ENCODE measurements around the gene NAALAD2.
"Not testable (repeated sequence)": the region's sequence is repeated elsewhere in the genome, so short reads cannot be mapped to it uniquely, and the experiment has no call there.

The NAALAD2 gene

DNA sequence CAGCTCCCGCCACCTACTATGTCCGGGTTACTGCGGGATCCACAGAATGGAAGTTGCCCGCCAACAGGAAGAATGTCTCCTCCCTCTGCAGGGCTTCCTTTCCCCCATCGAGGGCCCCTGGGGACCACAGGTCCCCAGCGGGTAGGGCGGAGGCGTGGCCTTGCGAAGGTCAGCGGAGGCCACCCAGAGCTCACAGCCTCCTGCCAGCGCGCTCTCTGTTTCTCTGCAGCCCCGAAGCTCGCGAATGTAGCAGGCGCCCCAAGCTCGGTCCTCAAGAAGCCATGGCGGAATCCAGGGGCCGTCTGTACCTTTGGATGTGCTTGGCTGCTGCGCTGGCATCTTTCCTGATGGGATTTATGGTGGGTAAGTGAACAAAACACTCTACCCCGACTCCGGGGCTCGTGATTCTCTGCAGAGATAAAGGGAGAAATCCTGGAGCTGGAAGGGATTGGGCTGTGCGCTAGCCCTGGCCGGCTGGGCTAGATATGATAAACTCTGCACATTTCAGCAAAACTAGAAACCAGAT, at the start of gene NAALAD2:
TSS of gene NAALAD2 (plus strand) at position 186 of the 526 bp plus-strand sequence. CDS start at position 282, 96 bp downstream.
- no peak for DNase-seq

DNA sequence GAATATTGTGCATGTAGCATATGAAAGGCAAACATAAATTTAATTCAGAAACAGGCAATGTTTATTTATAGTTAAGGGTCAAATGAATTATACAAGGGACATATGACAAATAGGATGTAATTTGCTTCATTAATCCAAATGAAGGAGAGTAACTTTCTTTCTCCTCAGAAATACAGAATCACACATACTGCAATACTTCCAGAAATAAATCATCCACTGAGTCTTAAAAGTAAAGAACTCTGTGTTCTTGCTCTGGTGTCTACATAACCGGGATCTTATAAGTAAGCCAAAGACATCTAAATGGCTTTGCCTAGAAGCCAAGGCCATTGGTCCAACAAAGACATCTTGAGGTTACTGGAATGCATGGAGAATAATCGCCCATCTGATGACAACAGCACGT, 48.8 kb upstream of the NAALAD2 start, which contains the start of gene UBTFL1:
TSS of gene UBTFL1 (plus strand) at position 301 of the 400 bp plus-strand sequence. CDS start at position 301, 0 bp downstream.
- not testable (repeated sequence) for DNase-seq

GRCh38 chr11:90088731-90089130, 45.7 kb upstream of the NAALAD2 start:
- not testable (repeated sequence) for DNase-seq

DNA sequence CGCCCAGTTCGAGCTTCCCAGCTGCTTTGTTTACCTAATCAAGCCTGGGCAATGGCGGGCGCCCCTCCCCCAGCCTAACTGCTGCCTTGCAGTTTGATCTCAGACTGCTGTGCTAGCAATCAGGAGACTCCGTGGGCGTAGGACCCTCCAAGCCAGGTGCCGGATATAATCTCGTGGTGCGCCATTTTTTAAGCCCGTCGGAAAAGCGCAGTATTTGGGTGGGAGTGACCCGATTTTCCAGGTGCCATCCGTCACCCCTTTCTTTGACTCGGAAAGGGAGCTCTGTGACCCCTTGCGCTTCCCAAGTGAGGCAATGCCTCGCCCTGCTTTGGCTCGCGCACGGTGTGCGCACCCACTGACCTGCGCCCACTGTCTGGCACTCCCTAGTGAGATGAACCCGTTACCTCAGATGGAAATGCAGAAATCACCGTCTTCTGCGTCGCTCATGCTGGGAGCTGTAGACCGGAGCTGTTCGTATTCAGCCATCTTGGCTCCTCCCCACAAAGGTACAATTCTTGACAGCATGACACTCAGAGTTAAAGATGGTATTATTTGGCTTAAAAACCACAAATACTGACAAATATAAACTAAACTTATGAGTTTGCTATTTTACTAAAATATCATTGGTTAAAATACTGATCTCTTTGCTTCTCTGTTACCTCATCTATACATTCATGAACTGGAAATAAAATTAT, 39.1 kb upstream of the NAALAD2 start:
- not testable (repeated sequence) for DNase-seq

DNA sequence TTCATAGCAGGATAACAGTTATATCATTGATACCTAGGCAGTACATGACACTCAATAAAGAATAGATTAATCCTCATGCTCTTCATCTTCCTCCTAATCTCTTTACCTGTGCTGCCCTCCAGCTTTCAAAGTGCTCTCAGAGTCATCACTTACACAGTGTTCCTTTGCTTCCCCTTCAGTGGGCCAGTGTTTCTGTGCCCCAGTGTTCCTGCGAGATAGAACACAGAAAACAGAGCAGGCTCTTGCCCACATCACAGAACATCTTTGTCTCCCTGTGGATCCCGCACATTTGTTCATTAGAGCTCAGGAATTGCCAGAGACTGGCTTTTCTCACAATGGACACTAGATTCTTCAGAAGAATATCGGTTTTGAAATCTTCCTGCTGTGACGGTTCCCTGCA, 36.2 kb upstream of the NAALAD2 start:
- not testable (repeated sequence) for DNase-seq

- no peak for DNase-seq
Observed at GRCh38 chr11:90100431-90100830, 34.0 kb upstream of the NAALAD2 start.

GRCh38 chr11:90113541-90113940, 20.9 kb upstream of the NAALAD2 start:
- DNase-seq: no peak

GRCh38 chr11:90120191-90120590, 14.3 kb upstream of the NAALAD2 start:
- no peak for DNase-seq

- no peak for DNase-seq
Observed at GRCh38 chr11:90124371-90124770, 10.1 kb upstream of the NAALAD2 start.

- DNase-seq: no peak
Observed at GRCh38 chr11:90124946-90125345, 9.5 kb upstream of the NAALAD2 start.

DNA sequence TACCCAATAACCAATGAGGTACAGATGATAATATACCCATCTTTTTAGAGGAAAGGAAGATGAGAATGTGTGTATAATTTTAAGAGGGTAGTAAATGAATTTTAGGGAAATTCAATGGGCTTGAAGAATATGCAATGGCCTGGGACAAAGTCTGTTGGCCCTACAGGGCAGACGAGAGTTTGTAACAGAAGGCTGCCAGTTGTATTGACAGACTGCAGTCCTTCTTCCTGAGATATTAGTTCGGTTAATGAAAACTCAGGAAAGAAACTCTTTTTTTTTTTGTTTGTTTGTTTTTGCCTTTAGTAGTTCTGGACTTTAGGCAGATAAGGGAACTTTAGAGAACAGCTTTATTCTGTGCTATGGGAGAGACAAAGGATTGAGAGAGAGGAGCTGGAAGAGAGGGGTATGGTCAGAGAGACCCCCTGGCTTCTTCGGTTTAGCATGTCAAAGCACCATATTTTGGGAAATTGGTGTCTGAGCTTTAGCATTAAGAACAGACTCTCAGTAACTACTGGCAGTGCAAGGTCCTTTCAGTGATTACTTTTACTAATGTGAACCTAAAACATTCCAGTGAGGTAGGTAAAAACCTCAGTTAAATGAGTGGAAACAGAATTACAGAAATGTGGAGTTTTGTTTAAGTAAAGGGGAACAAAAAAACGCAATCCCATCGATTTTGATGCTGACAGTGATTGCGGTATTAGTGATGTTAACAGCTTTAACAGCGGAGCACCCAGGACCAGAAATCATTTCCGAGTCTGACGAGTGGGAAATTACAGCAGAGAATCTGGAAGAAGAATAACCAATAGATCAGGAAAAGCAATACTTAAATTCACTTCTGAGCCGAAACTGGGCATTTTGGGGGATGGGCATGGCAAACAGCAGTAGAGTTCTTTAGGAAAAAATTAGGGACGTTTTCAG, 644 bp upstream of the NAALAD2 start:
- no peak for DNase-seq

DNA sequence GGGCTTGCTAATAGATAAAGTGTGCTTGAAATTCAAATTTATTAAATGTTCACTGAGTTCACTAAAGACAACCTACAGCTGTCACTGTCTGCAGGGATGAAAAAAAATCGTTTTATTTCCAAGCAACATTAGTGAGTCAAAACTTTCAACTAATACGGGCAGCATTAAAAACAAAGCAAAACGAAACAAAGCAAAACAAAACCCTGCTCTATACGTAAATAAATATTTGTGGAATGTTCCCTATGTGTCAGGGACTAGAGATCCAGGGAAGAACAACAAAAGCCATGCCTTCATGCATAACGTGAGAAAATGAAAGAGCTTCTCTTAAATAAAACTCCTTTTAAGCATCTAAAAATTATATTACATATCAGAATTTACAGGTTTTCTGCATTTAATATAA, 553 bp downstream of the NAALAD2 start:
- no peak for DNase-seq

GRCh38 chr11:90148900-90149299, 14.4 kb downstream of the NAALAD2 start:
- DNase-seq: no peak

DNA sequence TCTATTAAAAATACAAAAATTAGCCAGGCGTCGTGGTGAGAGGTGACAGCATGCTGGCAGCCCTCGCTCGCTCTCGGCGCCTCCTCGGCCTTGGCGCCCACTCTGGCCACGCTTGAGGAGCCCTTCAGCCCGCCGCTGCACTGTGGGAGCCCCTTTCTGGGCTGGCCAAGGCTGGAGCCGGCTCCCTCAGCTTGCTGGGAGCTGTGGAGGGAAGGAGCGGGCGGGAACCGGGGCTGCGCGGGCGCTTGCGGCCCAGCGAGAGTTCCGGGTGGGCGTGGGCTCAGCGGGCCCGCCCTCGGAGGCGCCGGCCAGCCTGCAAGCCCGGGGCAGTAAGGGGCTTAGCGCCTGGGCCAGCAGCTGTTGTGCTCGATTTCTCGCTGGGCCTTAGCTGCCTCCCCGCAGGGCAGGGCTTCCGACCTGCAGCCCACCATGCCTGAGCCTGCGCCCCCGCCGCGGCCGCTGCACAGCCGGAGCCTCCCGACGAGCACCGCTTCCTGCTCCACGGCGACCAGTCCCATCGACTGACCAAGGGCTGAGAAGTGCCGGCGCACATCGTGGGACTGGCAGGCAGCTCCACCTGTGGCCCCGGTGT, 32.6 kb downstream of the NAALAD2 start:
- not testable (repeated sequence) for DNase-seq

- not testable (repeated sequence) for DNase-seq
Observed at GRCh38 chr11:90167704-90168103, 33.2 kb downstream of the NAALAD2 start.

DNA sequence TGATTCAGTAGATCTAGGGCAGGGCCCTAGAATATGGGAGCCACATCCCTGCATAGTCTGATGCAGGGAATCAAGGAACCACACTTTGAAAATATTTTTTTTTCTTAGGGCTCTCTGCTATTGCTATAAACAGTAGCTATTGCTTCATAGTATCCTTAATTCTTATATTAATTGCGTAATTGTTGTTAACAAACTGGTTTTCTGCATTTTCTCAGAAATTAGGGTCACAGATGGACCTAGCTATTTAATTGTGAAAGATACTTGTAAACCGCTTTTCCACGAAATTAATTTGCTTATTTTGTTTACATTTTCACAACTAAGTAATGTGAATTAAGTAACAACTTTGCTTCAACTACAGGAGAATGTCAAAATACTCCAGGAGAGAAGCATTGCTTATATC, 34.1 kb downstream of the NAALAD2 start:
- no peak for DNase-seq

GRCh38 chr11:90171359-90171758, 36.9 kb downstream of the NAALAD2 start:
- DNase-seq: no peak

GRCh38 chr11:90176069-90176468, 41.6 kb downstream of the NAALAD2 start:
- DNase-seq: no peak

DNA sequence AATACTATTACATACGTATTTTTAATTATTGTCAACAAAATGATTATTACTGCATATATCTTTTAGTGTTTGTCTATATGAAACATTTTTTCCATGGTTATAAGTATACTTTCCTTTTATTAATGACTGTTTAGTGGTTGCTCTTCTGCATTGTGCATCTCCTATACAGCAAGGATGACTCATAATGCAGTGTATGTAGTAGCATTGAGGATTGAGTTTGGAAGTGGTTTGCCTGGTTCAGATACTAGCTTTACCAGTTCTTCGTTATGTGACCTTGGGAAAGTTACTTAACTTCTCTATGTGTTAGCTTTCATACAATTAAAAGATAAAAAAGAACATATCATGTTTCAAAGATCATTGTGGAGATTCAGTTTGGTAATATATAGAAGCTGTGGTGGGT, 44.3 kb downstream of the NAALAD2 start:
- DNase-seq: no peak

DNA sequence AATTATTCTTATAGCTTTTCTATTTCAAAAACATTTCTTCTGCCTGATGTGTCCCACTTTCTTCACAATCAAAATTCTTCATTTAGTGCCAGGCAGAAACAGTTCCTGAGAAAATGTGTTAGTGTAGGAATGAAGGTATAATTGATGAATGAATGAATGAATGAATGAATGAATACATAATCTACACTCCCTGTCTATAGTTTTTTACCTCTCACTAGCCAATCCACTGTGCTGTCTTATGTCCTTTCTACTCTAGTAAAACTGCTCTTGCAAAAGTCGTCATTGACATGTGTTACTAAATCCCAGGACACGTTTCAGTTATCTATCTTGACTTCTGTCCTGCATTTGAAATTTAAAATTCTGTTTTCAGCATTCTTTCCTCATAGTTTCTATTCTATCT, 45.5 kb downstream of the NAALAD2 start:
- no peak for DNase-seq

DNA sequence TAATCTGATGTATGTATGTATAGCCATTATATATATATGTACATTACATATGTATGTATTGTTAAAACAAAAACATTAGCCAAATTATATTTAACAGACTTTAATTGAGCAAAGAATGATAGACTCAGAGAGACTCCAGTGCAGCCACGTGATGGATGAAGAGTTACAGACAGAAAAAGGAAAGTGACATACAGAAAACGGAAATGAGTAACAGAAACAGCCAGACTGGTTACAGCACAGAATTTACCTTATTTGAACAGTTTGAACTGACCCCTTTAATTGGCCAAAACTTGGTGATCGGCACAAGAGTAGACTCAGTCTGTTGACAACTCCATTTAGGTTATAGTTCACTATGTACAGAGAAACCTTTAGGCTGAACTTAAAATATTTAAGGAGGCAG, 53.4 kb downstream of the NAALAD2 start:
- DNase-seq: no peak

DNA sequence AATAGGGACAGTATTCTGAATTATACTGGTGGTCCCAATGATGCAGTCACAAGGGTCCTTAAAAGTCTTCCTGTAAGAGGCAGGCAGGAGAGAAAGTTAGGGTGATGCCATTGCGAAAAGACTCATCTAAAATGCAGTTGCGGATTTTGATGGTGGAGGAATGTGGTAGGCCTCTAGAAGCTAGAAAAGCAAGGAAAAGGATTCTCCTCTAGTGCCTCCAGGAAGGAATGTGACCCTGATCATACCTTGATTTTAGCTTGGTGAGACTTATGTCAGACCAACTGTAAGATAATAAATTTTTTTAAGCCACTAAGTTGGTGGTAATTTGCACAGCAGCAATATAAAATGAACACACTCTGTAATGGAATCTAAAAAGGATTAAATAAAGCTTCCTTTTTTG, 54.5 kb downstream of the NAALAD2 start:
- DNase-seq: no peak

DNA sequence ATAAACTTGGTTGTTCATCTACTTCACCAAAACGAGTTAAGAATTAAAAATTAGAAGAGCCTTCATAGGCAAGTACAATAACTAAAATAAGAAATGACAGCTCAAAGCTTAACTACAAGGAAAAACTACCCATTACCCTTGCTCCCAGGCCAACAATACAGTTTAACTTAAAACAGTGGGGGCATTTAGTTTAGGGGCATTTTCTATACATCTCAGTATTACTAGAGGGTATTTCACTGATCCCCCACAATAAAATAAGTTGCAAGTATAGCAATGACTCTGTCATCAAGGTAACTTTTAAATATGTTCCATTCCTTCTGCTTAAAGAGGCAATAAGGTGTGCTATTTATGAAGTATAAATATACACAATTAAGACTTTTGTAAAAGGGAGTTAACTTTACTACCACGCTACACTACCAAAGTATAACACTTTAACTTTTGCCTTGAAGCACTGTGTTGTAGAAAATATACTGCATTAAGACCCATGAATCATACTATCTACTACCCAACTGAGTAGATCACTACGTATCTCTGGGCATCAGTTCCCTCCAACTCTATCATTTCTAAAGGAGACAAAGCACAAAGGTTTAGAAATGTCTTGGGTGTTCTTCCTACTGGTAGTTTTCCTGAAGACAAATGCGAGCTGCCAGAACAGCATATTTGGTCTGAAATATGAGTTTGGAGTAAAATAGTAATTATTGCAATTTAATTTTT, 58.6 kb downstream of the NAALAD2 start:
- no peak for DNase-seq

All from stimulated activated CD4-positive, alpha-beta T cell treated with anti-CD3 and anti-CD28 coated beads, Interleukin-4, amount 100 ng/mL, for 24 hours (primary cell).